Right atrium auricular region (tissue), 2 donors: ENCODE results near the gene DHX57. TPM values are rescaled to one million over a fixed set of nuclear protein-coding genes. Genes with fewer than 3 reads are reported as not detected.

ENCODE experiments used
- DNase-seq: peaks from one replicate; pipeline ENCODE4 v3.0.0-alpha.2; 2019; ENCODE audit warnings: low spot score
- H3K27ac ChIP-seq, 2 donors: fragments of 200-600 bp; sonication (generic); 1 replicate in 1 of 2; 2 replicates in 1 of 2; pipeline ENCODE4 v1.5.1; 2016 to 2019
- H3K27me3 ChIP-seq, 2 donors: fragments of 200-600 bp; sonication (generic); one replicate each; pipeline versions ENCODE4 v1.5.1 to v1.6.0; 2017 to 2019
- H3K36me3 ChIP-seq: fragments of 200-600 bp; sonication (generic); one replicate; pipeline ENCODE4 v1.5.1; 2016
- H3K4me1 ChIP-seq, 2 donors: fragments of 200-600 bp; sonication (generic); one replicate each; pipeline versions ENCODE4 v1.5.1 to v1.6.0; 2017 to 2019
- H3K4me3 ChIP-seq, 2 donors: fragments of 200-600 bp; sonication (generic); 1 replicate in 1 of 2; 2 replicates in 1 of 2; pipeline ENCODE4 v1.5.1; 2017 to 2019; ENCODE audit warnings: mild to moderate bottlenecking in 1 of 2, moderate library complexity in 1 of 2
- H3K9me3 ChIP-seq, 2 donors: fragments of 200-600 bp; sonication (generic); one replicate each; pipeline ENCODE4 v1.5.1; 2019
- CTCF ChIP-seq, 2 donors: fragments of 200-600 bp; sonication (generic); IDR thresholded peaks; one replicate each; pipeline ENCODE4 v1.5.1; 2019; ENCODE audit warnings: antibody characterized with exemption in 2 of 2
- total RNA-seq, 2 donors: library from RNA; depleted of rRNA; stranded (reverse); fragments of >200 nt; gene quantifications; one replicate each; pipeline ENCODE4 v1.1.0, GENCODE V29; 2016

DHX57 gene, protein sequence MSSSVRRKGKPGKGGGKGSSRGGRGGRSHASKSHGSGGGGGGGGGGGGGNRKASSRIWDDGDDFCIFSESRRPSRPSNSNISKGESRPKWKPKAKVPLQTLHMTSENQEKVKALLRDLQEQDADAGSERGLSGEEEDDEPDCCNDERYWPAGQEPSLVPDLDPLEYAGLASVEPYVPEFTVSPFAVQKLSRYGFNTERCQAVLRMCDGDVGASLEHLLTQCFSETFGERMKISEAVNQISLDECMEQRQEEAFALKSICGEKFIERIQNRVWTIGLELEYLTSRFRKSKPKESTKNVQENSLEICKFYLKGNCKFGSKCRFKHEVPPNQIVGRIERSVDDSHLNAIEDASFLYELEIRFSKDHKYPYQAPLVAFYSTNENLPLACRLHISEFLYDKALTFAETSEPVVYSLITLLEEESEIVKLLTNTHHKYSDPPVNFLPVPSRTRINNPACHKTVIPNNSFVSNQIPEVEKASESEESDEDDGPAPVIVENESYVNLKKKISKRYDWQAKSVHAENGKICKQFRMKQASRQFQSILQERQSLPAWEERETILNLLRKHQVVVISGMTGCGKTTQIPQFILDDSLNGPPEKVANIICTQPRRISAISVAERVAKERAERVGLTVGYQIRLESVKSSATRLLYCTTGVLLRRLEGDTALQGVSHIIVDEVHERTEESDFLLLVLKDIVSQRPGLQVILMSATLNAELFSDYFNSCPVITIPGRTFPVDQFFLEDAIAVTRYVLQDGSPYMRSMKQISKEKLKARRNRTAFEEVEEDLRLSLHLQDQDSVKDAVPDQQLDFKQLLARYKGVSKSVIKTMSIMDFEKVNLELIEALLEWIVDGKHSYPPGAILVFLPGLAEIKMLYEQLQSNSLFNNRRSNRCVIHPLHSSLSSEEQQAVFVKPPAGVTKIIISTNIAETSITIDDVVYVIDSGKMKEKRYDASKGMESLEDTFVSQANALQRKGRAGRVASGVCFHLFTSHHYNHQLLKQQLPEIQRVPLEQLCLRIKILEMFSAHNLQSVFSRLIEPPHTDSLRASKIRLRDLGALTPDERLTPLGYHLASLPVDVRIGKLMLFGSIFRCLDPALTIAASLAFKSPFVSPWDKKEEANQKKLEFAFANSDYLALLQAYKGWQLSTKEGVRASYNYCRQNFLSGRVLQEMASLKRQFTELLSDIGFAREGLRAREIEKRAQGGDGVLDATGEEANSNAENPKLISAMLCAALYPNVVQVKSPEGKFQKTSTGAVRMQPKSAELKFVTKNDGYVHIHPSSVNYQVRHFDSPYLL (N-terminal part only)
- 1 to 10 TPM; 6.9 to 7.2 TPM for total RNA-seq

DNA sequence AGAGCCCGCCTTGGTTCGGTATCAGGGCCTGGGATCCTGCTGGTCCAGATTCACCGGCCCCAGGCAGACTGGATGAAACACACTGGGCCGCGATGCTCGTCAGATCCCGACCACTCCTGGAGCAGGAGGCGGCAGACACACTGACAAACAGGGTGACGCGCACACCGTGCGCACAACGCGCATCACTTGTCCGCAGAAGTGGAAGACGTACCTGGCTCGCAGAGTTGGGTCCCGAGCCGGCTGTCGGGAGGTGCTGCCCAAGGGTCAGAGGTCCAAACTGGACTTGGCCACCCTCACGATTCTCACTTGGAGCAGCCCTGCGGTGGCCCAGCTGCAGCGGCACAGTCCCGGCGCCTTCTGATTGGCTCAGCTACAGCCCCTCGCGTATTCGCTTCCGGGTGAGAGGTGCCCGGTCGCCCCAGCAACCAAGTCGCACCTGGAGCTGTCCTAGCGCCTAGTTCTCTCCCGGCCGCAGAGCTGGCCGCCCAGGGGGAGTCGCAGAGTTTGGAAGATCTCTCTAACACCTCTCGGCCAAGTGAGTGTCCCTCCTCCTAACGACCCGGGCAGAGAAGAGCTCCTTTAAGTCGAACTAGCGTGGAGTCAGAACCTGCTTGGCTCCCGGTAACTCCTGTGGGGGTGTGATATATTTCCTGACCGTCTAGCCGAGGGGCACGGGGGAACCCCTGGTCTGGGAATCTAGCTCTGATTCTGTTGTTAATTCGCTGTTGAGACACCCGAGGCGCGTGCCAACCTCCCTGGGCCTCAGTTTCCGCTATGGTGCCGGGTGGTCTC is at the start of gene DHX57, which contains the start of gene MORN2:
TSS of gene DHX57 (minus strand) at position 359 of the 792 bp plus-strand sequence. CDS start 7,529 bp downstream, outside the sequence.
TSS of gene MORN2 (plus strand) at position 401 of the 792 bp plus-strand sequence.
- H3K36me3 ChIP-seq = peaks cover under 1% of the 10 kb centered on the region
- no peaks in the 10 kb centered on the region for H3K27me3 ChIP-seq
- no peak for TF ChIP-seq CTCF (IDR thresholded peaks at IDR 0.05)
- H3K4me1 ChIP-seq = peaks cover 0 to 18% of the 10 kb centered on the region in 2 donors
- peak within 1 kb of the TSS; percentile 64 to 70 for H3K4me3 ChIP-seq
- DNase-seq = peak; percentile 86
- peaks cover 0 to 5% of the 10 kb centered on the region in 2 donors for H3K9me3 ChIP-seq
- peak within 1 kb of the TSS; percentile 64 to 68 for H3K27ac ChIP-seq

DNA sequence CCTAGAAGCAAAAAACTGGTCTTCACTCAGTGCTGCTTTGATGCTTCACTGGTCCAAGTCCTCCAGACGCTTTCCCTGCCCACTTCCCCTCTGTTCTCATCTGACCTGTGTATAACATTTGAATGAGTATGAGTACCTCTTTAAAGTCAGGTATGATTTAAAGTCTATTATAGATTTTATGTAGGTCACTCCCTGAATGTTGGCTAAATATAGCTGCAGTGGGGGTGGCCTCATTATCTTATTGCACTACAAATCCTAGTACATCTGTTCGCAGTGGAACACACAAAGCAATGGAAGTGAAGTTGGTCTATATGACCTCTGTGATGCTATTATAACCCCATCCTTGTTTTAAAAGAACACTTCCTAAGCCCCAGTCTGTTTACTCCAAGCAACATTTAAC is 47.2 kb upstream of the DHX57 start:
- no peak overlapping the region for H3K27ac ChIP-seq
- no peaks in the 10 kb centered on the region for H3K27me3 ChIP-seq
- no peaks in the 10 kb centered on the region for H3K36me3 ChIP-seq
- no peaks in the 10 kb centered on the region for H3K4me1 ChIP-seq
- no peak for DNase-seq
- no peak for TF ChIP-seq CTCF (IDR thresholded peaks at IDR 0.05)
- H3K9me3 ChIP-seq = no peaks in the 10 kb centered on the region
- H3K4me3 ChIP-seq = no peak overlapping the region

DNA sequence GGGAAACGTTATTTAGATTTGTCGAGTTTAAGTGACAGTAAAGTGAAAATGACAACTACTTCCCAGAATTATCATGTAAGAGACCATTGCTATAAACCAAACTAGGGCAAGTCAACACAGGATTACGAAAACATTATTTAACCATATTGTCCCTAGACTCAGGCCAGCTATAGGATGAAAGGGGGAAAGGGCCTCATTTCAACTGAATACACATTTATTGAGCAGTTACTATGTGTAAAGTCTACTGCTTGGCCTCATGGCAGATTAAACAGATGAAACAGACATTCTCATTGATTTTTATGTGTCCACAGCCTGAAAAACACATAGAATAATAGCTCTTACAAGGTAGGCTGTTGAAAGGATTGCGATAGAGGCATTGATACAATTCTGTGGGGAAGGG is 46.7 kb upstream of the DHX57 start:
- no peak overlapping the region for H3K27ac ChIP-seq
- H3K9me3 ChIP-seq = no peaks in the 10 kb centered on the region
- H3K4me3 ChIP-seq = no peak overlapping the region
- no peak for TF ChIP-seq CTCF (IDR thresholded peaks at IDR 0.05)
- DNase-seq = no peak
- no peaks in the 10 kb centered on the region for H3K36me3 ChIP-seq
- H3K27me3 ChIP-seq = no peaks in the 10 kb centered on the region
- no peaks in the 10 kb centered on the region for H3K4me1 ChIP-seq

GRCh38 chr2:38912619-38913018 is 36.9 kb upstream of the DHX57 start:
- DNase-seq = no peak

More at GRCh38 chr2:38912619-38913018, 36.9 kb upstream of the DHX57 start:
- Histone ChIP-seq H3K36me3 (no peaks in the 10 kb centered on the region), H3K27me3 (peaks cover 0 to 2% of the 10 kb centered on the region in 2 donors), H3K4me1 (no peaks in the 10 kb centered on the region), H3K27ac (no peak overlapping the region), H3K4me3 (no peak overlapping the region), H3K9me3 (no peaks in the 10 kb centered on the region)
- no peak for TF ChIP-seq CTCF (IDR thresholded peaks at IDR 0.05)
